ENCODE results near the gene RASGRP4. TPM values are rescaled to one million over a fixed set of nuclear protein-coding genes. Genes with fewer than 3 reads are reported as not detected.

Gene RASGRP4
- total and polyA plus RNA-seq, 11 donors, result 0.51 to 6.7 (median 1.1) TPM

DNA sequence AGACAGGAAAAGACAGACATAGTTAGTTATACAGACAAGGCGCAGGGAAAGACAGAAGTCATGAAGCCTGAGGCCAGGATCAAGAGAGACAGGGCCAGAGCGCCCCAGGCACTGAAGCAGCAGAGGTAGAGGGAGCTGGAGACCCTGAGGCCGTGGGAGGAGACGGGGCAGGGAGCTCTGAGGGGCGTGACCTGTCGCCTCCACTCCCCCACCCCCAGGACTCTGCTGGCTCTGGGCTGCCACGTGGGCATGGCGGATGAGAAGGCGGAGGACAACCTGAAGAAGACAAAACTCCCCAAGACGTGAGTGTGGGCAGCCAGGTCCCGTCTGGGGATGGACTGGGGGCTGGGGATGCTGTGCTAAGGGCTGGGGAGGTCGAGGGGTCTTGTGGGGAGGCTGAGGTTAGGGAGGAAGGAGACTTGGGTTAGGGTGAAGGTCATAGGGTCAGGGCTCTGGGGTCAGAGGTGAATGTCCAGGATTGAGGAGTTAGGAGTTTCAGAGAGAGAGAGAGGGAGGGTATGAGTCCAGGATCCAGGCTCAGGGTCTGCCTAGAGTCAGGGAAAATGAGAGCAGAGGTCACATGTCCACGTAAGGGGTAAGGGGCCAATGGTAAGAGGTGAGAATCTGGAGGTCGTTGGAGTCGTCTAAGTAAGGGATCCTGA lies 38.5 kb upstream of the RASGRP4 start:
- no peaks in the 10 kb centered on the region for H3K4me1 ChIP-seq
- intact Hi-C loops (cut with DNase I), result no loop called here
- WGBS, 4 donors, result 51 to 61% (median 57%) methylated on average over 15 of the region's 15 CpGs
- H3K4me3 ChIP-seq, result no peak overlapping the region
- H3K27me3 ChIP-seq, result peaks cover 0 to 26% (median 2%) of the 10 kb centered on the region in 9 donors
- H3K9me3 ChIP-seq, result no peaks in the 10 kb centered on the region
- no peaks in the 10 kb centered on the region for H3K36me3 ChIP-seq
- ATAC-seq (no peak), DNase-seq (peak in 1 of 5 donors; percentile 39)
- TF ChIP-seq, protein P1, sequence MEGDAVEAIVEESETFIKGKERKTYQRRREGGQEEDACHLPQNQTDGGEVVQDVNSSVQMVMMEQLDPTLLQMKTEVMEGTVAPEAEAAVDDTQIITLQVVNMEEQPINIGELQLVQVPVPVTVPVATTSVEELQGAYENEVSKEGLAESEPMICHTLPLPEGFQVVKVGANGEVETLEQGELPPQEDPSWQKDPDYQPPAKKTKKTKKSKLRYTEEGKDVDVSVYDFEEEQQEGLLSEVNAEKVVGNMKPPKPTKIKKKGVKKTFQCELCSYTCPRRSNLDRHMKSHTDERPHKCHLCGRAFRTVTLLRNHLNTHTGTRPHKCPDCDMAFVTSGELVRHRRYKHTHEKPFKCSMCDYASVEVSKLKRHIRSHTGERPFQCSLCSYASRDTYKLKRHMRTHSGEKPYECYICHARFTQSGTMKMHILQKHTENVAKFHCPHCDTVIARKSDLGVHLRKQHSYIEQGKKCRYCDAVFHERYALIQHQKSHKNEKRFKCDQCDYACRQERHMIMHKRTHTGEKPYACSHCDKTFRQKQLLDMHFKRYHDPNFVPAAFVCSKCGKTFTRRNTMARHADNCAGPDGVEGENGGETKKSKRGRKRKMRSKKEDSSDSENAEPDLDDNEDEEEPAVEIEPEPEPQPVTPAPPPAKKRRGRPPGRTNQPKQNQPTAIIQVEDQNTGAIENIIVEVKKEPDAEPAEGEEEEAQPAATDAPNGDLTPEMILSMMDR (IDR thresholded peaks at IDR 0.05), result no peak
- no peak for TF ChIP-seq POLR2A (IDR thresholded peaks at IDR 0.05)
- H3K27ac ChIP-seq, result no peak overlapping the region

- peaks cover 0 to 20% (median 2%) of the 10 kb centered on the region in 9 donors for H3K27me3 ChIP-seq
- H3K36me3 ChIP-seq, result no peaks in the 10 kb centered on the region
- no peak for ATAC-seq
- peak in 1 of 5 donors; percentile 55 for DNase-seq
- H3K27ac ChIP-seq, result no peak overlapping the region
- intact Hi-C loops (cut with DNase I), result no loop called here
- H3K4me3 ChIP-seq, result no peak overlapping the region
- TF ChIP-seq POLR2A (IDR thresholded peaks at IDR 0.05), result no peak
- TF ChIP-seq, protein P1 (IDR thresholded peaks at IDR 0.05), result no peak
- H3K9me3 ChIP-seq, result no peaks in the 10 kb centered on the region
- no peaks in the 10 kb centered on the region for H3K4me1 ChIP-seq
- 85 to 90% (median 87%) methylated on average over 17 to 18 of the region's 18 CpGs for WGBS, 4 donors
These were observed 37.3 kb upstream of the RASGRP4 start for GRCh38 chr19:38463365-38463764.

GRCh38 chr19:38458991-38459390 lies 33.0 kb upstream of the RASGRP4 start:
- no peak for ATAC-seq
- Histone ChIP-seq H3K4me3 (no peak overlapping the region), H3K4me1 (no peaks in the 10 kb centered on the region), H3K27me3 (peaks cover 0 to 16% (median 2%) of the 10 kb centered on the region in 9 donors), H3K36me3 (no peaks in the 10 kb centered on the region), H3K9me3 (no peaks in the 10 kb centered on the region), H3K27ac (no peak overlapping the region)
- DNase-seq, result no peak
- intact Hi-C loops (cut with DNase I), result loop anchor here in 1 of 10 donors (5.0 kb wide), 1 partner anchor 798 kb away; no protein-coding TSS in a partner anchor
- 77 to 82% (median 80%) methylated on average over 13 of the region's 13 CpGs for WGBS, 4 donors
- TF ChIP-seq, protein P1 (IDR thresholded peaks at IDR 0.05), result no peak
- no peak for TF ChIP-seq POLR2A (IDR thresholded peaks at IDR 0.05)

- TF ChIP-seq, protein P1 (IDR thresholded peaks at IDR 0.05), result no peak
- TF ChIP-seq POLR2A (IDR thresholded peaks at IDR 0.05), result no peak
- Histone ChIP-seq H3K9me3 (no peaks in the 10 kb centered on the region), H3K36me3 (no peaks in the 10 kb centered on the region), H3K4me1 (no peaks in the 10 kb centered on the region), H3K4me3 (no peak overlapping the region), H3K27ac (no peak overlapping the region), H3K27me3 (peaks cover 0 to 16% (median 0%) of the 10 kb centered on the region in 9 donors)
- 85 to 91% (median 88%) methylated on average over 13 to 15 of the region's 15 CpGs for WGBS, 4 donors
- ATAC-seq, result no peak
- no peak for DNase-seq
- intact Hi-C loops (cut with DNase I), result loop anchor here in 1 of 10 donors (5.0 kb wide), 1 partner anchor 799 kb away; no protein-coding TSS in a partner anchor
These were observed 31.8 kb upstream of the RASGRP4 start for GRCh38 chr19:38457690-38458405.
